ENCODE data around the gene JMJD7.

Gene JMJD7

GRCh38 chr15:41882689-41883483 lies 55.0 kb downstream of the JMJD7 start:
- DNase-seq (ENCODE audit: low read depth, low spot score), result no peak

DNA sequence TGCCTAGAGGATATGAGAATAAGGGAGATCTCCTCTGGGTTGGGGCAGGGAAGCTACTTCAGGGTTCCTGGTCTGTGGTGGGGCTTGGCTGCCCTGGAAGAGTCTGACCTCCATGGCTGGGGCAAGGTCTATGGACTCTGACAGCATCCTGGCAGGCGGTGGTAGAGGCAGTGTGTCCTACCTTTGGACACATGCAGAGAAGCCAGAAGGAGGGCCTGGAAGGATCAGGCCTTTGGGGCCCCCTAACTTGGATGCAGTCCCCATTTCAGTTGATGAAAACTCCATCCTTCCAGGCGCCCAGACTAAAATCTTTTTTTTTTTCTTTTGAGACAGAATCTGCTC lies 55.6 kb downstream of the JMJD7 start:
- DNase-seq (ENCODE audit: low read depth, low spot score), result no peak

DNA sequence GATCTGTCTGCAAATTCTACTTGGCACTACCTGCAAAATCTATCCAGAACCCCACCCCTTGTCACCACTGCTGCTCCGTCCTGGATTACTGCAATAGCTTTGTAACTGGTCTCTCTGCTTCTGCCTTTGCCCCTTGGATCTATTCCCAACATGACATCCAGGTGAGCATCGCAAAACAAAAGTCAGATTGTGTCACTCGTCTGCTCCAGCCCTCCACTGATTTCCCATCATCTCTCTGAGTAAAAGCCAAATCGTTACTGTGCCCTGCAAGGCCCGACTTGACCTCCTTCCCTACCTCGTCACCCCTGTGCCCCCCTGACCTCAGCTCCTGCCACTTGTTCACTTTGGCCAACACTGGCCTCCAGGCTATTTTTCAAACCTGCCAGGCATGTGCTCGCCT lies 56.6 kb downstream of the JMJD7 start:
- no peak for DNase-seq (ENCODE audit: low read depth, low spot score)

DNA sequence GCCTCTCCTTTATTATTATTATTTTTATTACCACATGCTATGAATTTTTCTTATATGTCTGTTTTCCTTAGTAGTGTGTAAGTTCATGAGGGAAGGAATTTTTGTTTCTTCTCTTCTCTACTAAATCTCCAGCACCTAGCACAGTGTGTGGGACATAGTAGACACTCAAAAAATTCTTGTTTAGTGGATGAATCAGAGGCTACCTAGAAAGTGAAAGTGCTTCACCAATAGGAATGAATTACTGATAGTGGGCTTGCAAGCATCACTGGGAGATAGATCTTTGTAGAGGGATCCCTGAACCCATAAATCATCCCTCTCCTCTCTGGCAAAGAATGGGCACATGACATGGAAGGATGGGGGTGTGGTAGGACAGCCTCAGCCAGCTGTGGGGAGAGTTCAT lies 57.4 kb downstream of the JMJD7 start:
- DNase-seq (ENCODE audit: low read depth, low spot score), result no peak

DNA sequence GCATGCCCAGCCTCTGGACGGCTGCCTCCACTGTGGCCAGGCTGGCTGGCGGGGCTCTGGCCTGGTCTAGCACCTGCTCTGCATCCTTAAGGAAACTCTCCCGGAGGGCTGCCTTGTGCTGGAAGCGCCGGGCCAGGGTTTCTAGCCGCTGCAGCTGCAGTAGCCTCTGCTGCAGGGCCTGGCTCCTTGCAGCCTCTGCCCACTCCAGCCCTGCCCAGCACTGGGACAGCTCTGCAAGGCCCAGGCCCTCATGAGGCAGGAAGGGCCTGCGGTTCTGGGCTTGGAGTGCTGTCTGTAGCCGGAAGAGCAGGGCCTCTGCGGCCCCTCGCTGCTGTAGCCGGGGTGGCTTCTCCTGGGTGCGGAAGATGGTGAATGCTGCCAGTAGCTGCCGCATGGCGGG lies 57.9 kb downstream of the JMJD7 start:
- no peak for DNase-seq (ENCODE audit: low read depth, low spot score)

- no peak for DNase-seq (ENCODE audit: low read depth, low spot score)
Observed at GRCh38 chr15:41886741-41887140, 58.8 kb downstream of the JMJD7 start.

GRCh38 chr15:41887161-41887560 lies 59.3 kb downstream of the JMJD7 start:
- DNase-seq (ENCODE audit: low read depth, low spot score), result no peak

Measured in brain pericyte (primary cell).